GM18870 (cell line): ENCODE measurements around the gene IGFBP3.

ENCODE experiments used
- ATAC-seq: cut with Tn5 transposase; IDR thresholded peaks from one replicate; pipeline ENCODE4 v1.9.1; 2021; ENCODE audit warnings: moderate library complexity; ENCODE audit not compliant: unreplicated experiment

Gene IGFBP3

DNA sequence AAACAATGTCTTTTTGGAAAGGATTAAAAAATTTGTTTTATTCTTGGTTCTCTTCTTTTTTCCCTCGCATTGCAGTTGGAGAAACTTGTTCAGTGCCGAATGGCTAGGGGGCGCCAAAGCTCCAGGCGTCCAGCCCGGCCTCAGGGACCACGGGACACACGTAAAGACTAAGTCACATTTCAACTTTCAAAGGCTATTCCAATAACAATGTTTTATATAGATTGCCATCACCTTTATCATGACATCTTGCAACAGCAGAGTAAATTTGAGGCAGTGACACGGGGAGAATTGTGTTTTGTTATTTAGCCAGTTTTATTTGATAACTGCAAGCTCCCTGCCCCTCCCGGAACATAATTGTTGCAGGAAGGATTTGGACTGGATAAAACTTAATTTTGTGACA is 2.2 kb upstream of the IGFBP3 start:
- ATAC-seq: no peak

DNA sequence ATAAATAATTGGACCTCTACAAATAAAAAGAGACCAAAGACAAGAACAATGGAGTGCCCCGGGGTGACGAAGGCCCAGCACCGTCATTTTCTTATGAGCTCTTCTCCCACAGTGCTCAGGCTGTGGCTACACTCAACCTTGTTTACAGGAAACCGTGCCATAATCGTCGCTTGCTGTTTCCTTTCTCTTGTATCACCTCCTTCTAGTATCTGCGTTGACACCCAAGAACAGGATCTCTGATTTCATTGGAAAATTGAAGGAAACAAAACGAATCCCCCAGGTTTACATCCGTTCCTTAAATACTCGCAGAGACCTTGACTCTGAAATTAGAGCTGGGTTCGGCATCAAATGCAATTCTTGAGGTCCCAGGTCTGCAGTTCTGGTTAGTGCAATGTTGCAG is 1.7 kb upstream of the IGFBP3 start:
- ATAC-seq: no peak

DNA sequence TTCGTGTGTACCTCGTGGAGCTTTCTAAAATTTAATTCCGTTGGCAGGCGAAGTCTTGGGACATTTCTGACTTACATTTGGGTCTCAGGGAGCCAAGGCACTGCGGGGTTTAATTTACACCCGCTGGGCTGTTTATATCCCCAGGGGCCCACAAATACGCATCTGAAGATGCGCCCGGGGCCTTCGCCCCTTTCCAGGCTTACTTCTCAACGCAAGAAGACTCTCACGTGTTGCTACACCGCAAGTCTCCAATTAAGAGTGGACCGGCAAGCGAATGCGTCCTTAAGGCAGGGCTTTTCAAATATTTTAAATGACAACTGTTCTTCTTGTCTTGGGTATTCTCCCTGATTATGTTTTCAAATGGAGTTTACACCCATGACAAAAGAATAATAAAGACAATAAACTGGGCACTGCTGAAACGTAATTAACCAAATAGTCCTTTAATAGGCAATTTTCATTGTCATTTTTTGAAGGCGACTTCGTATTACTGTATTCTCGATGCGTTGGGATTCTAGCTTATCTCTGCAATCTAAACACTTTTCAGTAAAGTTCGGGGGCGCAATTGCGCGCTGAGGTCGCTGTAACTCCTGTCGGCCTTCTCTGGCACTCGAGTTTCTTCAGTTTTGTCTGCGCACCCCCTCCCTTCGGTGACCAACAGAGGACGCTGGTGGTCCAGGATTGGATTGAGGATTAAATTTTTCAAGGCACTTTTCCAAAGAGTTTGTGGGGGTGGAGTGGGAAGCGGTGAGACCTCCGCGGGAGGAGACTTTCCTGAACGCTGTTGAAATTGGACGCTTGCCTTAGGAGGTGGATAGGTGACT is 837 bp upstream of the IGFBP3 start:
- ATAC-seq: no peak

DNA sequence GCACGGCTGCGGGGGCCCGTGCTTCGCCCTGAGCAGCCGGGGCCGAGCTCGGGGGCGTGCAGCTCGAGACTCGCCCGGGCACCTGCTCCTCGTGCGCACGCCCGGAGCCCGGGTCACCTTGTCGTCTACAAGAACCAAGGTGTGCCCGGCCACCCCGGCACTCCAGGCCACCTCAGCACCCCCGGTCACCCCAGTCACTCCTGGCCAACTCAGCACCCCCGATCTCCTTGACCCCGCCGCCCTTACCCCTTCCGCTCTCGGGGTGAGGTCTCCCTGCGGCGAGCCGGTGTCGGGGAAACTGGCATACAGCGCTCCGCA is 268 bp upstream of the IGFBP3 start:
- ATAC-seq: no peak

DNA sequence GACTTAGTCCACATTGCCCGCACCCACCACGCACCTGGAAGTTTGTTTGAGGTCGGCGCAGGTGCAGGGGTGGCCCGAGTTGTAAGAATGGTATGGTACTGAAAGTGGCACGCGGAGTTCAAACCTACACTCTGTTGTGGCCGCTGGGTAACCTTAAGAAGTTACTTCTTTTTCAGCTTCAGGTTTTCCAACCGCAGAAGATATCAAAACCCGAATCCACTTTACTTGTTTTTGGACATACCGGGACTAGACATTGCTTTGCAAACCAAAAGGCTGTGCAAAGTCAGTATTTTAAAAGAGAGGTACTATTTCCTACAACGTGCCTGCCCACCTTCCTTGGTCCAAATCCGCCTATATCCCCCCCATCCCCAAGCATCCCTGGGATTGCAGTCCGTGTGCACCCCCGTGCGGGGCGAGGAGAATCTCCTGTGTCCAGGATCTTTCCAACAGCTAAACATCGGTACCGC is 1.0 kb downstream of the IGFBP3 start:
- no peak for ATAC-seq

DNA sequence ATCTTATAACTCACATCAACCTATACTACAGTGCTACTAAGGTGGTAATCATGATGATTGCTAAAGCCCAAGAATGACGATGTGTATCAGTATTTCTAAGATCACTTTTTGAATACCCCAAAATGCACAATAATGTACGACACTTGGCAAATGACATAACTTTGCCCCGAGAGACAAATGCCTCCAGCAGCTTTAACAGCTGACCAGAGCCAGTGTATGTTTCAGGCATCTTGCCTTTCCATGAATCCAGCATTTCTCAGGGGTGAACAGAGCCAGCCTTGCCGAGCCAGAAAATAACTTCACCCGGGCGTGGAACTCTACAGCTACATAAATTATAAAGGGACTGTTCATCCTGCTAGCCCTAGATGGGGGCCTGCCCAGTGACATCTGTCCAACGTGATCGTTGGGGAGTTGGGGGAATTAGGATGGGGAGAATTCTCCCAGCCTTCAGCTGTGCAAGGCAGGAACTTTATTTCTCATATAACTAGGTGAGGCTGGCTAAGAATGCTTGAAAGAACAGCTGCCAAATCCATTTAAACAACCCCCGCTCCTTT is 1.8 kb downstream of the IGFBP3 start:
- no peak for ATAC-seq

DNA sequence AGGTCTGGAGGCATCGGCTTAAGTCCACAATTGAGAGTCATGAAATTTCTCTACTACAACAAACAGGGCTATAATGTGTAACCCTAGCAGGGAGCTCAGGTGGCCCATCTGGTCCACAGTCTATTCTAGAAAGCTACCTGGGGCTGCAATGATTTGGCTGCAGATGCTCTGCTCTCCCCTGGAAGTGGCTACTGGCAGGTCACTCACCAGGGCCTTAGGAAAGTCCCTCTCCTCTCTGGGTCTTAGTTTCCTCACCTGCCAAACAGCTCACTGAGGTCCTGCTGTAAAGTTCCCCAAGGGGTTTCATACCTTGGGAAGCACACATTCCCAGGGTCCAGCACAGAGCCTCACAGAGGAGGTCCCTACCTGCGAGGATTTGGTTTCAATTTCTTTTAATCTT is 2.5 kb downstream of the IGFBP3 start:
- ATAC-seq: no peak

DNA sequence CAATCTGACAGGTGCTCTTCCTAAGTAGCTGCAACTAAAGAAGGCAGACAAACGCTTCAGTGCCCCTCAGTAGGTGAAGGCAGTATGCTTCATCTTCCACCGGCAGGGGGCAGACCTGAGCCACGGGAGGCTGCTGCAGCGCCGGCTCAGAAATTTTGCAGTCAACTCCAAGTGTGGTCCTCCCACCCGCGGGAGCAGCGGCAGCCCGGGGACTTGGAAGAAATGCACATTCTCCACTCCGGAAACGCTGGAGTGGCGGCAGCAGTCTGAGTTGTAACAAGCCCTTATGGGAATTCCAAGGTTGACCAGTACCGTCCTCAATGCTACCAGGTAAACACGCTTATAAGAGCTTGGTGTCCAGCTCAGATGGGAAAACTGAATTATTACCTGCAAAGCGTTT is 3.4 kb downstream of the IGFBP3 start:
- peak; percentile 55 for ATAC-seq

DNA sequence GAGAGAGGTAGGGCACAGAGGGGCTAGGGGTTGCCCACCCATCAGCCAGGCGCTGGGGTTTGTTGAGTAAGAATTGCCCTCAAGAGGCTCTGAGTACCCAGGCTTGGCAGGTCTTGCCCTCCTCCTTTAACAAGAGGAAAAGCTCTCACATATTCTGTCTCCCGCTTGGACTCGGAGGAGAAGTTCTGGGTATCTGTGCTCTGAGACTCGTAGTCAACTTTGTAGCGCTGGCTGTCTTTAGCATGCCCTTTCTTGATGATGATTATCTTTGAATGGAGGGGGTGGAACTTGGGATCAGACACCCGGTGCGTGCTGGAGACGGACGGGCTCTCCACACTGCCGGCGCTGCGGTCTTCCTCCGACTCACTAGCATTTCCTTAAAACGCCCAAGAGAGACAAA is 4.0 kb downstream of the IGFBP3 start:
- ATAC-seq: no peak

DNA sequence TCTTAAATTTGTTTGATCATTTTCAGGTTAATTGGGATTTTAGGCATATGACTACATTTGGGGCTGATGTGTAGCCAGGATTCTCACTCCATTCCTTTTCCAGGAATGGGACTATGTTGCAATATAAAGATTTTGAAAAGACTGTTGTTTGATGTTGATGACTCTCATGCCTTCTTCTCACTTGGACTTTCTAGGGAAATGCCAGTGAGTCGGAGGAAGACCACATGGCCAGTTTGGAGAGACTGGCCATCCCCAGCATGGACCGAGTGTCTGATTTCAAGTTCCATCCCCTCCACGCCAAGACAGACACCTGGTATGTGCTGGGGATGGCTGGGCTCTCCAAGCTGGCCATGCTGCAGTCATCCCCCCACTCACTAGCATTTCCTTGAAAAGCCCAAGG is 5.5 kb downstream of the IGFBP3 start:
- ATAC-seq: no peak

DNA sequence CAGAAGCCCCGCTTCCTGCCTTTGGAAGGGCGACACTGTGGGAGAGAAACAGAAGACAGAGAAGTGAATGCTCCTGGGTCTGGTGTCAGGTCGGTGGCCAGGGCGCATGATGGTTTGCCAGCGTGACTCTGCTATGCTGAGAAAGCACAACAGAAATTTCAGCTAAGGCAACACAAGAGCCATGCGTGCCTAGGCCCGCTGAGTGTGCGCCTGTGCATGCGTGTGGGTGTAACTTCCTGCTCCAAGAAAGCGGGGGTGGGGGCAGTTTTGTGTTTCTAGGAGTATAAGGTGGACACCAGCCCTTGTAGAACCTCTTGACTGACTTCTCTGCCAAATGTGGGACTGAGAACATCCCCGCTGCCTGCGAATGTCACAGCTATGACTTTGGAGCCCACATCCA is 6.2 kb downstream of the IGFBP3 start:
- ATAC-seq: no peak

DNA sequence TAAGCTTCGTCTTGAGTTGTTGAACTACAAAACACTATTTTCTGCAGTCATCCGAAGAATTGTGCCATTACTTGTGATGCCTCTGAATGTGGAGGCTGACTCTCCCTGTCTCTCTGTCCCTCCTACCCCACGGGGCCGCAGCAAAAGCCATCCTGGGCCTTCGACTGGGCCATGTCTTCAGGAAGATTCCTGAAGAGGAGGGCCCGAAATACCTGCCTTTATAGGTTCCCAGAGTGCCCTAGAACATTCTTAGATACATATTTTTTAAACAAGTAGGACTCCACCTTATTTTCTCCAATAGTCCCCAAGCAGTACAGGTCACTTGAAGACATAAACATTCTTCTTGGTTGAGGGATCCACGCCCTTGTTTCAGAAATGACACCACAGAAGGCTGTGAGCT is 8.1 kb downstream of the IGFBP3 start:
- no peak for ATAC-seq

DNA sequence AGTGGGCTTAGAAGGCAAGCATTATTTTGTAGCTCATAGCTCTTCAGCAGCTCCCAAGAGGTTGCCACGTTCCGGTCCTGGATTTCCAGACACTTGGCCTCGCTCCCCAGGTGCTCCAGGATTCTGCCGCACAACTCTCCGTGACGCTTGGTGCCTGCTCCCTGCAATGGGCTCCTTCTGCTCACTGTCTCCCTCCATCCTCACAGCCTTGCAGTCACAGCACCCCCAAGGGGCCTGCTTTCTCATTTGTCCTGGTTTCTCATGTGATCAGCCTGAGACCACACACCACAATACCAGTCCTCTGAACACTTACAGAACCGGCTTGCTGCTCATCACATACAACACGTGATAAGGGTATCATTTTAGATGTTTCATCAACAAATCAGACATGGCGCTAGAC is 9.8 kb downstream of the IGFBP3 start:
- ATAC-seq: no peak

DNA sequence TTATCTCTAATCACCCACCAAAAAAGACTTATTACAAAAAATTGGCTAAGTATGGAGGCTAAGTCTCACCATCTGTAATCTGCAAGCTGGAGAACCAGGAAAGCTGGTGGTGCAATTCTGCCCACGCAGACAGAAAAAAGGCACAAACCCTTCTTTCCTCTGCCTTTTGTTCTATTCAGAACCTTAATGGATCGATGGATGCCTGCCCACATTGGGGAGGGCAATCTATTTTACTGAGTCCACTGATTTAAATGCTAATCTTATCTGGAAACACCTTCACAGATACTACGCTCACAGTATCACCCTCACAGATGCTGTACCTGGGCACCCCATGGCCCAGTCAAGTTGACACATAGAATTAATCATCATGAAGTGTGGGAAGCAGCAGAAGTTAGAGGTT is 10.2 kb downstream of the IGFBP3 start:
- ATAC-seq: no peak

DNA sequence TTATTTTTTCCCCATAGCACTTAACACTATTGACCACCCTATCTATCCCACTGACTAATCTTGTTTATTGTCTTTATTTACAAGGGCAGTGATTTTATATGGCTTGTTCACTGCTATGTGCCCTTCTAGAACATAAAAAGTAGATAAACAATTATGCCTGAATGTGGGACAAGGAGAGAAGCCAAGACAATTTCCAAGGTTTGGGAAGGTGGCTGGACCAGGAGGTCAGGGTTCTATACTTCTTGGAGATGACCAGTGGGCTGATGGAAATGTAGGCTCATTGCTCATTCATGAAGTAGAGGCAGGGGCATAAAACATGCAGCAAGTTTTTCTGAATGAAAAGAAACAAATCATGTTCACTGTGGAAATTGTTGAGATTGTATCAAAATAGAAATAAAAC is 11.5 kb downstream of the IGFBP3 start:
- ATAC-seq: no peak

DNA sequence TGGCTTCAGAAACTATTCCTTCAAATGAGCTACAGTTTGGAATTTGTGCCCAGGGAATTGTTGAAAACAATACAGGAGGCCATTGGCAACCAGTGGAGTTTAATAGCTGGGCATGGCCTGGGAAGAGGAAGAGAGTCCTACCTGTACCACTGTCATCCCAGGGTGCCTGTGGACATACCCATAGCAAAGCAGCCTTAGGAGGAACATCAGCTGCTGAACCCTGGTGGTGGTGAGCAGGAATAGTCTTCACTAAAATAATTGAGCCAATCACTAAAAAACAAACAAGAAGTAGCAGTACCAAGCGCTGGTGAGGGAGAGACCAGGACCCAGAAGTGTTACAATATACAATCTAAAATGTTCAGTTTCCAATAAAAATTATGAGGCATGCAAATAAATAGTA is 18.3 kb downstream of the IGFBP3 start:
- ATAC-seq: no peak

DNA sequence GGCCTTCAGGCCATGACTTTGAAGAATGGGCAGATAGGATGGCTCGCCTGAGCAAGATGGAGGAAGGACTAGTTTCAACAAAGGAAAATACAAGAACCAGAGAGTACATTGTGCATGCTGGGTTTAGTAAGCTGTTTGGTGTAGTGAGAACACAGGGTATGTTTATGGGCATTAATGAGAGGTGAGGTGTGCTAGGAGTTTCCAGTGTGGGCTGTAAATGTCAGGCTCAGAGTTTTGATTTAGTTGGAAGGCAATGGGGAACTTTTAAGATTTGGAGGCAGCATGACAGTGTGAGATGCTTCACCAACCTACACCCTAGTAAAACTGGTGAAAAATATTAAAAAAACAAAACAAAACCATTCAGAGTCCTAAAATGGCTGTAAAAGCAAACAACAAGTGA is 19.5 kb downstream of the IGFBP3 start:
- ATAC-seq: no peak

DNA sequence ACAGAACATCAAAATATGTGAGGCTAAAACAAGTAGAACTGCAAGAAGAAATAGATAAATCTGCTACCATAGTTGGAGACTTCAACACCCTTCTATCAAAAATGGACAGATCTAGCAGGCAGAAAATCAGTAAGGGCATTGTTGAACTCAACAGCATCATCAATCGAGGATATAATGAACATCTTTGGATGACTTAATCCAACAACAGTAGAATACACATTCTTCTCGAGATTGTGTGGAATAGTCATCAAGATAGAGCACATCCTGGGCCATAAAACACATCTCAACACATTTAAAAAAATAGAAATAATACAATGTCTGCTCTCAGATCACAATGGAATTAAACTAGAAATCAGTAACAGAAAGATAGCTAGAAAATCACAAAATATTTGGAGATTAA is 22.9 kb downstream of the IGFBP3 start:
- no peak for ATAC-seq

DNA sequence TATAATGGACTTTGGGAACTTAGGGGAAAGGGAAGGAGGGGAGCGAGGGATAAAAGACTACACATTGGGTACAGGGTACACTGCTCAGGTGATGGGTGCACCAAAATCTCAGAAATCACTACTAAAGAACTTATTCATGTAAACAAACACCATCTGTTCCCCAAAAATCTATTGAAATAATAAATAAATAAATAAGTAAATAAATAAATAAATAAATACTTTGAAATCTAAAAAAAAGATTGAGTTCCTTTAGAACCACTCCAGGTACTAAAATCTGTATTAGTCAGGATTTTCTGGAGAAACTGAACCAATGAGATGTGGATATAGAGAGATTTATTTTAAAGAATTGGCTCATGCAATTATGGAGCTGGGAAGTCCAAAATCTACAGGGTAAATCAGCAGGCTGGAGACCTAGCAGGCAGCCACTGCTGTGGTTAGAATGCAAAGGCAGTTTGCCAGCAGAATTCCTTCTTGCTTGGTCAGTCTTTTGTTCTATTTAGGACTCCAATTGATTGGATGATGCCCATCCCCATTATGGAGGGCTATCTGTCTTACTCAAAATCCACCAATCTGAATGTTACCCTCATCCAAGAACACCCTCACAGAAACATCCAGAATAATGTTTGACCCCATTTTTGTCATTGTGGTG is 23.9 kb downstream of the IGFBP3 start:
- no peak for ATAC-seq

DNA sequence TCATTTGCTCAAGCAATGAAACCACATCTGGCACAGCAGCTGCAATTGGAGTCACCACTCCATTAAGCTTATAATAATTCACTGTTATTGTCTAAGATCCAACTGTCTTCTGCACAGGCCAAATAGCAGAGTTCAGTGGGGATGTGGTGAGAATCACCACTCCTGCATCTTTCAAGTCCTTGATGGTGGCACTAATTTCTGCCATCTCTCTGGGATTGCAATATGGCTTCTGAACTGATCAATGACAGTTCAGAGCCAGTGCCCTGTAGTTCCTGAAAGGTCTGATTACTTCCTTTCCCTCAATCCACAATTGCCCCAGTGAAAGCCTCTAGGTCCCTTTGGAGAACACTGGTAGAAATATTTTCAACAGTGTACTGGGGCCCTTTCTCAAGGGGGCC is 26.4 kb downstream of the IGFBP3 start:
- ATAC-seq: no peak

DNA sequence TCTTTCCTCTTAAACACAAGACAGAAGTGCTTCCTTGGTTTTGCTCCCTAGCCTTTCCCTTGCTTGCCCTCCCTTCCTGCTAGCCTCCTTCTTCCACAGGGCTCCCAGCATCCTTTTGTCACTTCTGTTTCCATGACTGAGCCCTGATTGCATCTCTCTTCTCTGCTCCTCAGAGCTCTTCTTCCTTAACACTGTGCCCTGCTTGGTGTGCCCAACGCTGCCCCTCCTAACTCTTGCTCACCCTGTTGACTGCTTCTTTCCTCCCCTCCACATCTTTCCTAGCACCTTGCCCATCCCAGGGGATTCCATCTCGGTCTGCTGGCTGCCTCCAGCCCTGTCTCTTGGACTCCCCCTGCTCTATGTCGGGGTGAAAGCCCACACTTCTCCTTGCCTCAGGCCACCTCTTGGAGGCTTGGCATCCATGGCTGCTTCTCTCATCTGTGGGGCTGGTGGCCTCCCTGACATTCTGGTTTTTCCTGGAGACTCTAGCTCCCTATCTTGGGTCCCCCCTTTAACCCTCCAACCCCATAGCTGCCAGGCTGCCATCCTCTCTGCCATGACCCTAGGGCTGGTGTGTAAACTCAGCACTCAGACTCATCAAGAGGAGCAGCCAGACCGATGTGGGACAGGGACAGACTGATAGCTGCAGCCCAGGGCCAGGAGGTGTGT is 26.9 kb downstream of the IGFBP3 start:
- no peak for ATAC-seq

DNA sequence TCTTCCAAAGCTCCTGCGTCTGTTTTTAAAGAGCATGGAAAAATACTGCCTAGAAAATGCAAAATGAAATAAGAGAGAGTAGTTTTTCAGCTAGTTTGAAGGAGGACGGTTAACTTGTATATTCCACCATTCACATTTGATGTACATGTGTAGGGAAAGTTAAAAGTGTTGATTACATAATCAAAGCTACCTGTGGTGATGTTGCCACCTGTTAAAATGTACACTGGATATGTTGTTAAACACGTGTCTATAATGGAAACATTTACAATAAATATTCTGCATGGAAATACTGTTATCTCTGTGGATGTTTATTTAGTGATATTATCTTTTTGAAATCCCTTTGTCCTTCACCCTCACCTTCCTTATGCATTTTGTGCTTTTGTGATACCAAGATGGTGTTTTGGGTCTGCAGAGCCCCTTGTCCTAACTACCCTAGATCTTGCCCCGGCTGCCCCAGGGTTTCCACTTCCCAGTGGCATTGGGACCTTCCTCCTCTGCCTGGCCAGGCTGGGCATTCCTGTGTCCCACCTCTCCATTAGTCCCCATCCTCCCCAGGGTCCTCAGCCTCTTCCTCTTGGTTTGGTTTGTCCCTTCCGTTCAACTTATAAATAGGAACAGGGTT is 27.6 kb downstream of the IGFBP3 start:
- no peak for ATAC-seq
